WTC11 (cell line): ENCODE data around the gene GPA33.

Source experiments
- ATF3 ChIP-seq: sonication (generic); formaldehyde crosslinking; conservative IDR thresholded peaks from 2 replicates; pipeline ENCODE4 v1.8.1; 2022; ENCODE audit warnings: mild to moderate bottlenecking, missing genetic modification reagents
- ESRRA ChIP-seq: sonication (generic); formaldehyde crosslinking; IDR thresholded peaks from 2 replicates; pipeline ENCODE4 v1.8.1; 2022; ENCODE audit warnings: mild to moderate bottlenecking, missing genetic modification reagents, borderline replicate concordance
- NFE2L1 ChIP-seq: sonication (generic); formaldehyde crosslinking; IDR thresholded peaks from 2 replicates; pipeline ENCODE4 v1.8.1; 2023; ENCODE audit warnings: missing genetic modification reagents
- NR2C2 ChIP-seq: sonication (generic); formaldehyde crosslinking; IDR thresholded peaks from 2 replicates; pipeline ENCODE4 v1.8.0; 2022; ENCODE audit warnings: mild to moderate bottlenecking, missing genetic modification reagents
- NR3C1 ChIP-seq: sonication (generic); formaldehyde crosslinking; conservative IDR thresholded peaks from 2 replicates; pipeline ENCODE4 v1.8.1; 2023; ENCODE audit warnings: low read depth, mild to moderate bottlenecking, missing genetic modification reagents
- PRDM15 ChIP-seq: sonication (generic); formaldehyde crosslinking; IDR thresholded peaks from 2 replicates; pipeline ENCODE4 v1.8.0; 2022; ENCODE audit warnings: missing genetic modification reagents
- TF ChIP-seq, protein P1 (sequence below): fragments of 200-600 bp; IDR thresholded peaks from 2 replicates; pipeline ENCODE4 v1.8.0; 2022; ENCODE audit warnings: antibody characterized with exemption

DNA sequence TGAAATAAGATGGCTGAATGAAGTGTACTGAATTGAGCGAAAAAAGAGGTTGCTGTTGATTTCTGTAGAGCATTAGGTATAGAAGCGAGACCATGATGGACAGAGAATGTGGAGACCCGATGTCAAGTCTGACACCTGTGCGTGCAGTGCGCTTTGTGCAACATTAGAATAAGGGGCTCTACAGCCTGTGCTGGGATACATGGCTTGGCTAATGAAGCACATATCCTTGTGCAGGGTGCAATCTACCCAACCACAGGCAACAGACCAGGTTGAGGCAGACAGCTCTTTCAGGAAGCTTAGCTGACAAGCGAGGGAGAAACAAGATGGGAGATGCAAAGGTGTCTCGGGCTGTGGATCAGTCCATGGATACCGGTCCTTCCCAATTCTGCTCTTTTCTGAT is 18.9 kb downstream of the GPA33 start:
- TF ChIP-seq PRDM15 (no peak), ESRRA (no peak), NFE2L1 (CRISPR knock-in tag) (no peak), ATF3 (CRISPR knock-in tag) (no peak), NR3C1 (no peak), NR2C2 (CRISPR knock-in tag) (no peak)
- TF ChIP-seq, protein P1, sequence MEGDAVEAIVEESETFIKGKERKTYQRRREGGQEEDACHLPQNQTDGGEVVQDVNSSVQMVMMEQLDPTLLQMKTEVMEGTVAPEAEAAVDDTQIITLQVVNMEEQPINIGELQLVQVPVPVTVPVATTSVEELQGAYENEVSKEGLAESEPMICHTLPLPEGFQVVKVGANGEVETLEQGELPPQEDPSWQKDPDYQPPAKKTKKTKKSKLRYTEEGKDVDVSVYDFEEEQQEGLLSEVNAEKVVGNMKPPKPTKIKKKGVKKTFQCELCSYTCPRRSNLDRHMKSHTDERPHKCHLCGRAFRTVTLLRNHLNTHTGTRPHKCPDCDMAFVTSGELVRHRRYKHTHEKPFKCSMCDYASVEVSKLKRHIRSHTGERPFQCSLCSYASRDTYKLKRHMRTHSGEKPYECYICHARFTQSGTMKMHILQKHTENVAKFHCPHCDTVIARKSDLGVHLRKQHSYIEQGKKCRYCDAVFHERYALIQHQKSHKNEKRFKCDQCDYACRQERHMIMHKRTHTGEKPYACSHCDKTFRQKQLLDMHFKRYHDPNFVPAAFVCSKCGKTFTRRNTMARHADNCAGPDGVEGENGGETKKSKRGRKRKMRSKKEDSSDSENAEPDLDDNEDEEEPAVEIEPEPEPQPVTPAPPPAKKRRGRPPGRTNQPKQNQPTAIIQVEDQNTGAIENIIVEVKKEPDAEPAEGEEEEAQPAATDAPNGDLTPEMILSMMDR: no peak
